ENCODE data around the gene ALK.

The ALK gene

GRCh38 chr2:29522951-29523669, 398.3 kb downstream of the ALK start:
- DNase-seq = no peak

DNA sequence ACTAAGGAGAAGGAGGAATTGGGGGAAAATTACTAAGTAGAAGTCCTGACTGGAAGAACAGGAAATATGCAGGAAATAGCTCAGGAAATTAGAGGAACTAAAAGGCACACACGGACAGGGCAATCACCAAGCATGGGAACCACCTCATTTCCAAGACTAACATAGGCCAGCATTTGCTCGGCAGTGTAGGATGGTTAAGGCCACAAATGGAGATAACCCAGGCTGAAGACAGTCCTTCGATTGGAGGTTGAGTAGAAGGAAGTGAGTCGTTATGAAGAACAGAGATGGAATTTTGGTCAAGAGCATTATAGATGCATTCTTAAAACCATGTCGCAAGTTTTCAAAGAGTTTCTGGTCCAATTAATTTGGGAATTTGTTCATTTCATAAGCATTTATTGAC, 401.4 kb downstream of the ALK start:
- no peak for DNase-seq

DNA sequence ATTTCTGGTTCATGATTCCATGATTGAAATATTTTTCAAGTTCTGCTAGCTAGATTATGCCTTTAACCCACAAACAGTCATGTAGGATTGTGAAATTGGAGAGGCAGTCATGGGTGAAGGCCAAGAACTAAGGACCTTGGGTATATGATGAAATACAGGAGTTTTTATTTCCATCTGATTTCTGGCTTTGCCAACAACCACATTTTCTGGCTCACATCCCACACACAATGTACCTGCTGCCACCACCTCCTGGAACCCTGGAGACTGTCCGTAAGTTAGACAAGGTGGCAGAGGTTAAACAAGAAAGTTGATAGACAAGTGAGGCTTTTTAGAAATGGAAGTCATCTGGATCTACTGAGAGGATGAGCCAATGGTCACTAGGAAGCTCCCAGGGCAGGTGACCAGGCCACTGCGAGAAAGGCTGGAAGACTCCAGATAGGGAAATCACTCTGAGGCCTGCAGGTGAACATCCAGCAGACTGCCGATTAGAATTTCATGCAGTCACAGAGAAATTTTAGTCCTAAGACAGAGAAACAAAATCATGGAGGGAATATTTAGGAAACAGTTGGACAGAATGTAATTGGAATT, 402.0 kb downstream of the ALK start:
- no peak for DNase-seq

GRCh38 chr2:29518646-29519337, 402.6 kb downstream of the ALK start:
- no peak for DNase-seq

DNA sequence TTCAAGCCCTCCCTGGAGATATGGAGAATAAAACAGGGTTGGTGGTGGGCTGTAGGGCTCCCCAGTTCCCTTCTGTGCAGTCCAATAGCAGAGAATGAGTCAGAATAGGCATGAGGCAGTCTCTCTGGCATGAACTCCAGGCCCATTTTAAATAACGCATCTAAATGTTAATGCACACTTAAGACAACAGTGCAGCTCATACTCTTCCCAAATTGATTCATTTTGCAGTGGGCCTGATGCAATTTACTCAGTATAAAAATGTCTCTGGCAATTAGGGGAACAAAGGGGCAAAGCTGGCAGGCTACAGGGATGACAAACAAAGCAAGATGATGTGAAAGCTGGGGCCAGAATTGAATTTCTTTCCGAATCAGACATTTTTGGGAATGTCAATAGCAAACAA, 403.4 kb downstream of the ALK start:
- no peak for DNase-seq

DNA sequence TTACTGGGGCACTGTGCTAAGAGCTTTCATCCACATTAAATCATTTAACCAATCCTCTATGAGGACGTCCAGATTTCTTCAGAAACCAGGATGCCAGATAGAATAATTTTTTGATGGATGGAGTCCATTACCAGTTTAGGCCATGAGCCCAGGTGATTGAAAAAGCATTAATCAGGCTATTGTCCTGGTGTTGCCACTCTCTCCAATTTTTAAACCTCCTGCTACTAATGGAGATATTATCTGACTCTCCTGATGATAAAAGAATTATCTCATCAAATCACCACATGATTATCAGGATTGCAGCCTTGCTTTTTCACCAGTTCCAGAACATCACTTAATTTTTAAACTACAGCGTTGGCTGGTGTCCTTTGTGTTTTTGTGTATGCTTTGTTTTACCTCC, 404.0 kb downstream of the ALK start:
- no peak for DNase-seq

GRCh38 chr2:29516767-29517166, 404.6 kb downstream of the ALK start:
- no peak for DNase-seq

DNA sequence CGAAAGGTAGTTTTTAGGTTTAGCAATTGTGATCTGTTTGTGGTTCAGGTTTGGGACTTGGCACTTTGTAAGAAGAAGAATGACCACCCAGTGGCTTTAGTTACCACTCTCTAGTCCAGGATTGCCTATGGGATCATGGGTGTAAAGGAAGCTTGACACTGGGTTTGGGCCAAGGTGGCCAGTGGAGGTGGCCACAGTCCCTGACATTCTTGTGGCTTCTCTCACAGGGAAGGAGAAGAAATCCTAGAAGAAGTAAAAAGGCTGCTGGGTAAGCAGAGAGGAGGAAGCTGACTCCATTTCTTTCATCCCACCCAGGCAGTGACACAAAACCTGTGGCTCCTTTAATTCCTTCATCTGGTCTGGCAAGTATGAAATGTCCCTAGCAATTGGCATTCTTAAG, 411.5 kb downstream of the ALK start:
- no peak for DNase-seq

DNA sequence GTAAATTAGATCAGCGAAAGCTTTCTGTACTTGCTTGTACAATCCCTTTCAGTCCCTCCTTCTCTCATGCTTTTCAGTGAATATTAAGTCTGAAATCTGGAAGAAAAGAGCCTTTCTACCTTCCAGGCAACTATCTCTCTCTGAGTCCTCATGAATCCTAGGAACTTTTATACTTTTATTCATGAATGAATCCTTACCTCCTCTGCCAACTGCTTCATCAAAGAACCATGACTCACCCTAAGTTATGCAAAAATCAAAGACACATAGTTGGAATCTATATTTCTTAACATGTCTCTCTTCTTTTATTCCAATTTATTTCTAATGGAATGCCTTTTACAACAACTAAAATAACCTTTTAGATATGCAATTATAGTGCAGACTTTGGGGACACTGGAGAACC, 412.0 kb downstream of the ALK start:
- no peak for DNase-seq

- DNase-seq = no peak
These were observed 416.6 kb downstream of the ALK start for GRCh38 chr2:29504746-29505145.

DNA sequence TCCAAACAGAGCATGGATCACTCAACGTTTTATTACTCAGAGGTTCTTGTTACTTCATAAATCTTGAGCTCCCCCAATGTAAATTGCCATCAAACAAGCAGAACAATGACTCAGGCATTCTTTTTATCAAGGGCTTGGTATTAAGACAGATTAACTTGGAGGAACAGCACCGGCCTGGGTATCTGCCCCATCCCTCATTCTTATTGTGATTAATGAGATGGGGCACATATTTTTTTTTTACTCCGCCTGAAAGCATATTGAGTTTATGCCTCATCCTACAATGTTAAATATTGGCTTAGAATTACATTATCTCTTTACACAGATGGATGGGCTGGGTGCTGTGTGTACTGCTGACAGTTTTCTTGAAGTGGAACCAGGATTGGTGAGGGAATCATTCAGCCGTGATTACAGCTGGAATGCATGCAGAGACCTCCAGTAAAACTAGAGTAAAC, 418.9 kb downstream of the ALK start:
- DNase-seq = no peak

- no peak for DNase-seq
These were observed 424.0 kb downstream of the ALK start for GRCh38 chr2:29497375-29497774.

- DNase-seq = no peak
These were observed 425.2 kb downstream of the ALK start for GRCh38 chr2:29496198-29496597.

GRCh38 chr2:29495536-29496060, 425.8 kb downstream of the ALK start:
- no peak for DNase-seq

DNA sequence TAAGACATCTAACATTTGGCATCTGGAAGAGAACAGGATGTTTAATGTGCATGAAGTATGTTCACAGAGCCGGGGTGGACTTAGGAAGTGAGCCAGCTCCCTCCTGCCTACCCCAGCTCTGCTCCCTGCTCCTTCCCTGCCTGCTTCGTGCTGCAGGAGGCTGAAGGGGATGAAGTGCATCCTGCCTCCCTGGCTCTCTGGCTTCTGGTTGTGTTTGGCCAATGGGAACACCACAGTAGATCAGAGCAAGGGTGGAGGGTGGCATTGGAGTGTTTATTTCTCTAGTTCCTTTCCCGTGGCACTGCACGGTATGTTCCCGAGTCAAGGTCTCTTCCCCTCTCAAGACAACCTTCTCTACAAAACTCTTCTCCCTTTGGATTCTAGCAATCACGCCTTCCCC, 426.3 kb downstream of the ALK start:
- DNase-seq = no peak

- no peak for DNase-seq
These were observed 428.7 kb downstream of the ALK start for GRCh38 chr2:29492701-29493100.

- no peak for DNase-seq
These were observed 431.3 kb downstream of the ALK start for GRCh38 chr2:29490045-29490444.

DNA sequence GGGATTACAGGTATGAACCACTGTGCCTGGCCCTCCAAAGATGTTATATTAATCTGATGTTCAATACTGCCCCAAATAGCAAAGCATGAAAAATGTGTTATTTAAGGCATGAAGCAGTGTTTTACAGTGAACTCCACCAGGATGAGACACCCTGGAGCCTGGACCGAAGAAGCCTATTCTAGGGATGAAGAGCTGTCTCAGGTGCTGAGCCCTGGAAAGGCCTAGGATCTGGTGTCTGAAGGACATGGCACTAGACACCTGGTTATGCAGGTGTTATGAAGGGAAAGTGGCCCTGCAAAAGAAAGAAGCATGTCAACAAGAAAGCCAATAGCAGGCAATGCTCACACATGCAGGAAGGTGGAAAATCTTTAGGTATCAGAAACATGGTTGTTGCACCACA, 431.8 kb downstream of the ALK start:
- DNase-seq = no peak

DNA sequence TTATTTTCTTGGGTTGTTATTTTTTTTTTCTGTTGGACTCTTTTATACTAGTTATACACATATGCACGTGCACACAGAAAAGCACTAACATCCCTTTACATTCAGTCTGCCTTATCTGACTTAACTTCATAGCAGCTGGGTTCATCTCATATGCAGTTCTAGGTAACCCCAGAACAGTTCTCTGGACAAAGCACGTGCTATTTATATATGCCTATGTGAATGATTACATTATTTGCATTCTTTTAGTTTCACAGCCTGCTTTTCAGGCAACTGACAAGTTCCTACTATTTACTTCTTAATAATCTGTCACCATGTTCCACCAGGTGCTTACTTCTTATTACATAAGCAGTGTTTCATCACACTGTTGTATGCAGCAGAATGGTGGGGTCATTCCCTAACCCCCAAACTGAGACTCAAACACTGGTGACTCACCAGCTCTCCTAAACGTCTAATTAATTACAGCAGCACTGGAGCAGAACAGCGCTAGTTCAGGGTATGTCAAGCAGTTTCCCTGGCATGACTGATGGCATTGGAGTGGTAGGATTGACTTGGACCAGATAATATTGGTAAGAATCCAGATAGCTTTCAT, 433.3 kb downstream of the ALK start:
- DNase-seq = no peak

- DNase-seq = no peak
These were observed 435.8 kb downstream of the ALK start for GRCh38 chr2:29485631-29486030.

GRCh38 chr2:29485117-29485516, 436.3 kb downstream of the ALK start:
- DNase-seq = no peak

GRCh38 chr2:29482867-29483266, 438.5 kb downstream of the ALK start:
- no peak for DNase-seq

GRCh38 chr2:29482348-29482747, 439.0 kb downstream of the ALK start:
- DNase-seq = no peak

DNA sequence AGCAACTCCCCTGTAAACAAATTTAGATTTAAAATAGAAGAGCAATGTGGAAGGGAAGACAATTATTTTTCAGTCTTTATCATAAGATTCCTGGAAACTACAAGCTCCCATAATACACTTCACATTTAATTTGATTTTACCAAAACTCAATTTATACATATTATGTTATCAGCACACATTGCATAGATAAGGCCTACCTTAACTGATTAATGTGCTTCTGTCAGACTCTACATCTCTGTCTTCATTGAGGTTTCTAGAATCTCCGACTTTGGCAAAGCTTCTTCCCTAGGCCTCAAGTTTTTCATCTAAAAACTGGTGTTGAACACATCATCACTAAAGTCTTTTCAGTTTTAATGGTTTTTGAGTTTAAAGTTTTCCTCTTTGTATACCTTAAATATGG, 440.1 kb downstream of the ALK start:
- DNase-seq = no peak

Measured in CD4-positive, alpha-beta T cell treated with Interleukin-4 for 1 hour (primary cell).